DMS53 treated with DMSO at 0.1 percent for 48 hours (cell line): ENCODE results near the gene PABPC3.
A peak's percentile ranks its signal among the peaks of the same experiment; 100 is the strongest.

ENCODE experiments used
- DNase-seq: peaks from one replicate; lab custom pipeline; 2025; ENCODE audit not compliant: unreplicated experiment; lab: John Stamatoyannopoulos, UW

The PABPC3 gene

DNA sequence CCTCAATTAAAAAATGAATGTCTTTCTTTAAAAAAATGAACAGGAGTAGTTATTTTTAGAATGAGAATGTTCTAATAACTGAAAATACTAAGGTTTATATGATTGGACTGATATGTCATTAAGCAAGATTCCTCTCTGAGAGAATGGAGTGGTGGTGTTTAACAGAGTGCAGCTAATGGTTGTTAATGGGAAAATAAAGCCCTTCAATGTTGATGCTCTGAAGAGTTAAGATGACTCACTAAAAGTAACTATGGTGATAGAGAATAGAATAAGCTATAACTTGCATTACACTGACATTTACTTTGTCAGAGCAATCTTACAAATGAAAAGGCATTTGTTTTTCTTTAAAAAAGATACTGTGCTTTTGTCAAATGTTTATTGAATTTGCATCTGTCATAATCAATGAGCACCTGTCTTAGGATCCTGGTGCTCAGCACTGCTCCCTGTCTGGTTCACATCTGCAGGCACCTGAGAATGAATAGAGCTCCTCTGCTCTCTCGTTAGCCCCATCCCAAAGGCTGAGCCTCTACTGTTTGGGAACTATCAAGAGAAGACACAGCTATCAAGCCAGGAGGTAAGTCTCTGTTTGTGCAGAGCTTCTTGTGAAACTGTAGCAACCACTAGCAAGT is 15.1 kb downstream of the PABPC3 start:
- DNase-seq = no peak

DNA sequence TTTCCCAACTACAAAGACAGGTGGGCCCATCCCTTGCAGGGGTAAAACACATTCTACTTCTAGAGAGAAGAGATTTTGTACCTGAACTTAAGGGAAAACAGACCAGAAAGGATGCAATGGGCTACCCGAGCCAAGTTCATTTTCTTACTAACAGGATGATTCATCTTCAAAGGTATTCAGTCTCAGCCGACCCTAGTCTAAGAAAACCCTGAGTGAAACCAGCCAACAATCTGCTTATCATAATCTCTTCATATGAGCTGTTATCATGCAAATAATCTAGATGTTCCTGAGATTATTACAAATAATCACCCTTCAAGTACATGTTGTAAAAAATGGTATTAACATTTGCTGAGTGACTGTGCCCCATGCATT is 15.6 kb downstream of the PABPC3 start:
- DNase-seq = no peak

DNA sequence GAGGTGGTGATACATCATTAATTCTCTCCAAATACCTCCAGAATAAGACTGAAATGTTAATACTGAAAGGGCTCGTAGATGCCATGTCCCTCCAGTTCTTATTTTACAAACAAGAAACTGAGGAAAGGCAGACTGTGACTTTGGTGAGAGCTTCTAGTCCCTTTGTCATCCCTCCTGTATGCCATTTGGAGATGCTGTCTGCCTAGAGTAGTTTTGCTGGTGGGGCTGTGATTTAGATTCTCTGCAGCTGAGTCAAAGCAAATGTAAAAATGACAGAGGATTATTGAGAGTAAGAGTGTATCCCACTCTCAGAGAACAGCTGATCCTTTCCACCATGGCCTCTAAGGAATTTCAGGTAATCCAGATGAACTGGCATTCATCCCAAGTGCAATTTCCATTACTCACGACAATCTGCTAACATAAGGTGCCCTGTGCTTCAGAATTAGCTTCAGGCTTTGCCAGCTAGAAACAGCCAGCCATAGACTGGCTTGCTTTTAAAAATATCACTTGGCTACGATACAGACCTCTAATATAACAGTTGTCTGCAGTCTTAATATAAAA is 16.8 kb downstream of the PABPC3 start:
- DNase-seq = no peak

DNA sequence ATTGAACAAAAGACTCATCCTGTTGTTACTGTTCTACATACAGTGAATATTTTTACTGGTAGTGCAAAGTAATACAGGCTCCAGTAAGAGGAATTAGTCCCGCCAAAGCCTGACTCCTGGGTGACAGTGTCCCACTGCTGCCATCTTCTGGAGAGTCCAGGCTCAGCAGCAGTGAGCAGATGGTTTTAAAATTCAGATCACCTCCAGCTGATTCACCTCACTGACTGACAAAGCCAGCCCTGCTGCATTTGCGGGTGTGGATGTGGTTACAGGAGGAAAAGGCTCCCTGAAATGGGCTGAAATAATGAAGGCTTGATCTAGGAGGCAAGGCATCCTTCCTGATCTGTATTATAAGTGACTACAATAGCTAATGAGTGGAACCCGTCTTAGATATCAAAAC is 18.3 kb downstream of the PABPC3 start:
- DNase-seq = peak; percentile 80

DNA sequence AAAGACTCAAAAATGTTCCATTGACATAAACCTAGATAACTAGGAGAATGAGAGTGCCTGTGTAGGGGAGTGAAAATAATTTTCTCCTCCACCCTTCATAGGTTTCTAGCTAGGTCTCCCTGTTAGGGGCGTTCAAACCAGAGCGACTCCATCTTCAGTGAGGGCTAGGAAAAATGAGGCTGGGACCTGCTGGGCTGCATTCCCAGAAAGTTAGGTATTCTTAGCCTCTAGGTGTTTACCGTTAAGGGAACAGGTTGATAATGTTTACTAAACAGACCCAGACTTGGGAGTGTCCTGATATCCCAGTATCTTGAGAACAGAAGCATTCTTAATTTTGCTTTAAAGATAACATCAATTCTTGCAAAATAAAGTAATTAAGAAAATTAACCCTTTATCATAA is 20.1 kb downstream of the PABPC3 start:
- no peak for DNase-seq

DNA sequence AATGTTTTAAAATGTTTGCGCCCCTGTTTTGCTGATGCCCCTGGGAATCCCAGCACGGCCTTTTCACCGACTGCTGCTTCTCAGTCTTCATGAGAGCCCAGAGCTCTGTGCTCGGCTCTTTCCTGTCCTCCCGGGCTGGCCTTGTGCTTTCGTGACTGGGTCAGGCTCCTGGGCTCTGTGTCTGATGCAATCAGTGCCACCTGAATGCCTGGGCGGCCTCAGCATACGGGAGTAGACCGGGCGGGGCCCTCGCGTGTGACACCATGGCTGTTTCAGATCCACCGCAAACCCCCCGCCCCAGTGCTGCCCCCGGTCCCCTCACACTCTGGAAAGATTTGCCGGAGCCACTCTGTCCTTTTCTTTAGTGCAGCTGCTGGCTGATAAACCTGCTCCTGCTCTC is 21.4 kb downstream of the PABPC3 start:
- no peak for DNase-seq

DNA sequence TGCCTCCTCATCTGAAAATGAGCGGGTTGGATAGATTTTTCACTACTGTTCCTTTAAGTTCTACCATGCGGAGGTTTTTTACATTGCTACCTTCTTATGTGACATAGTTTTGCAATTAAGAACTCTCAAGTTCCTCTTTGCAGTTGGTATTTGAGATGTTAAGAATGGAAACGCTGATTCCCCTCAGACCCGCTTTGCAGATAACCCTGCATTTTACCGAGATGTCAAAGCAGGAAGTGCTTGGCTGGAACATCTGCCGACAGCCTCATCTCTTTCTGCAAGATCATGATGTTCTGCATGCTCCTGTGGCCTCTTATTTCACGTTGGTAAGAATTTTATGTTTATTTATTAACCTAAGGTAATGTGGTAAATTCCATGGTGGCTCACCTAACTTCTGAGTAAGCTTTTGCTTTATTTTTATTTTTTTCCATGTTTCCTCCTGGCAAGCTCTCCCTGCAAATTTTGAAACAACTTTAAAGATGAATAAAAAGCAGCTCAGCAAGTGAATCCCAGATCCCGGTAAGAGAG is 22.5 kb downstream of the PABPC3 start:
- DNase-seq = no peak

DNA sequence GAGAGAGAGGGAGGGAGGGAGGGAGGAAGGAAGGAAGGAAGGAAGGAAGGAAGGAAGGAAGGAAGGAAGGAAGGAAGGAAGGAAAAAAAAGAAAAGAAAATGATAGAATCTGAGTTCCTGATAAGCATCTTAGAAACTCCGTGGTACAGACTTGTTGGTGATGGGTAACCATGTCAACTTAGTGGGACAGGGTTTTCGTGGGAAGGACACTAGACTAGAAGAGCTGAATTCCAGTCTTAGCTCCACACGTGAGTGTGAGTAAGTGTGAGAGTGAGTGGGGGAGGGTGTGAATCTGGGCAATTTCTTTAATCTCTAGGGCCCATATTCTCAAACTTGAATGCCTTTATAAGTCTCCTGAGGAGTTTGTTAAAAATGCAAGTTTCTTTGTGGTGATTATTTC is 35.0 kb downstream of the PABPC3 start:
- no peak for DNase-seq

DNA sequence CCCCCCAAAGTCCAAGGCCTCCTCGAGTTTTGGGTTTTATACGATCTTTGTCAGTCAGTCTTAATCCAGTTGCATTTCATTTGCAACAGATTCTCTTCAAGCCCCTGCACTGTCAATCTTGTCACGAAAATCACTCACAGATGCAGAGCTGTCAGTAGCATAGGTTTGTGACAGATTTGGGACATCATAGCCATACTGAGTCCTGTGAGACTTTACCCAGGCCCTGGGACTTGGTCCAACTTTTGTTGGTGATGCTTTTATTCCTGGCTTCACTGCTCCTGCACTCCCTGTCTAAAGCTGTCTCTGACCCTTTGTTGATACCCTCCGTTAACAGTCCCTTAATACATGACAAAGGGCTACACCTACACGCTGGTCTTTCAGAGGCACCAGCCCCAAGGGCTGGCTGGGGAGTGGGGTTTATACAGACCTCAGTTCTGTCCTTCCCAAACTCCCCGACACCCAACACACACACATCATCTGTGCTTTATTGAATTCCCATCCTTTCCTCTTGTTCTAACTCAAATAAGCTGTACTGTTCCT is 36.0 kb downstream of the PABPC3 start:
- DNase-seq = no peak

DNA sequence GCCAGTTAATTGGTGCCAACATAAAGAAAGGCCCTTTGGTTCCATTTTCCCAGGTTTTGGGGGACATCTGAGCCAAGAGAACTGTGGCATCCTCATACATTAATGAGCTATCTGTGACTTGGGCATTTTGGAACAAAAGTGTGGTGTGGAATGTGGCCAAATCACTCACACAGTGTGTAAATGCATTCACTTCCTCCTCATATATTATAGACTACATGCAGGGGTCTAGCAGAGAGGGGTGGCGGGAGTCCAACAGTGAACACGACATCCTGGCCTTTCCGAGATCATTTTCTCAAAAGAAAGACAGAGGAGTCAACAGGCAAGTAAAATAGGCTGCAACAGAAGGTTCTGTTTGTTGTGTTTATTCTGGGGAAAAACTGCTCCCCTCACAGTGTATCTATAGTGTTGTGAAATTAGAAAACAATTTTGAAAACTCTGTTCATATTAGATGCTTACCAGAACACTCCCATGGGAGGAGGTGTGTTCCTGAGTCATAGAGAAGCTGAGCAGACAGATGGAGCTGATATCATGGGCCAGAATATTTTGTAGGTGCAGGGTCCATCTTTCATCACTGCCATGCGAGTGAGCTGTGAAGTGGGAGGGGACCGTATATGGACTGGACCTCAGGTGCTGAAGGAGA is 36.9 kb downstream of the PABPC3 start:
- DNase-seq = no peak

DNA sequence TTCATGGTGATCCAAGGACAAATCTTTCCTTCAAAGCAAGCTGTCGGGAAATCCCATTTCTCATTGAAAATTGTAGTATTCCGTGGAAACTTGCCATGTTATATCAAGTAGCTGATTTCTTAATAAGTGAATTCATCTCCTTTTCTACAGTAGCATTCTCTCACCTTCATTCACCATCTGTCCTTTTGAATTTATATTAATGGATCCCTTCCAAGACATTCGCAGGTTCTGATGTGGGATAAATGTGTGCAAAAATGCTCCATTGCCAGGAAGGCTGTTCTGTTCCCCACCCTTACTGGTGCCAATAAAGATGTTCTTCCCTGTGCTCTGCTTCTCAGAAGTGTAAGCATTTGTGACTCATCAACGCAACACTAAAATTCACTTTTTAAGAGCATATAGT is 40.0 kb downstream of the PABPC3 start:
- DNase-seq = no peak

DNA sequence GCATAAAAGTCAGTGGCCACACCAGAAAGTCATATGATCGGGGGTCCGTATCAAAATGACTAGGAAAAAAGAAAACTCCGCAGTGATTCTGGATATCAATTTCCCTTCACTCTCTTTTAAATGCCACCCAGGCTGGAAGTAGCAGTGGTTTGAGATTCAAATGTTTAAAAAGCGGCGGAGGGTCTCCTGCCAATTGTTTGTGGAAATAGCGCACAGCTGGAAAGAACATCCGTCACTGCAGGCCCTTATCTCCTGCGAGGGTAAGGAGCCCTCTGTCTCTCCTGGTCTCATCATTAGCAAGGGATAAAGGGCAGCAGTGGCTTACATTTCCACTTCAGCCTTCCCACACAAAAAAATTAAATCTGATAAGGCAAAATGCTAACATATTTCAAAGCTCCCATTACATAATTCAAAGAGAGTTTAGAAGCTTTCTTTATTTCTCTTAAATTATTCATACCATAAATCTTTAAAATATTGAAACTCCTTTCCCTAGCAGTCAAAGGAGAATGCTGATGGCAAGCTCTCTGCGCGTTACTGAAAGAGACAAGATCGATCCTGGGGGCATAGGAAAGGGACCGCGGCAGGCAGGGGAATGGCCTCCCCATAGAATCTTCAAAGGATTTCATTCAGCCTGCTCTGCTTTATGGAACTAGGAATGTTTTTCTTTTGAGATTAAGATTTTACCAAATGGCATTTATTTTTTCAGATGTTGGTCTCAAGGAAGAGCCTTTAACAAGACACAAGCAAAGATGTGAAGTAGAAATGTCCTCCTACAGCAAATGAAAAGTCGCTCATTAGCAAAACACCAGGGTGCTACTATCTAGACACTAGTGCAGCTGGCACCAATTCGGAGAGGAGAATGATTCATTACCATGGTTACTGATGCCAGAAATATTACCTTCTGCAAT is 41.2 kb downstream of the PABPC3 start:
- DNase-seq = no peak

DNA sequence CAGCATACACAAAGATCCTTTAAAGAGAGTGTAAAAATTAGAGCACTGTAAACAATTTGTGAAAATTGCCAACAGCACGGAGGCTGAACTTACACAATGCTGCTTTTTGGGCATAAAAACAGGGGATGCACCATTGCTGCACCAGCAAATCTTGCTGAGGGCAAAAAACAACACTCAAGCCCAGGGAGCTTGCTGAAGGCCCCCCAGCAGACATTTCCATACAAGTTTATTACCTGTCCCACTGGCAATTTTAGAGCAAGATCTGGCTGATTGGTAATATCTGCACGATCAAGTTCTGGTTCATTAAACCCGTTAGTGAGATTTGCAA is 41.8 kb downstream of the PABPC3 start:
- no peak for DNase-seq

DNA sequence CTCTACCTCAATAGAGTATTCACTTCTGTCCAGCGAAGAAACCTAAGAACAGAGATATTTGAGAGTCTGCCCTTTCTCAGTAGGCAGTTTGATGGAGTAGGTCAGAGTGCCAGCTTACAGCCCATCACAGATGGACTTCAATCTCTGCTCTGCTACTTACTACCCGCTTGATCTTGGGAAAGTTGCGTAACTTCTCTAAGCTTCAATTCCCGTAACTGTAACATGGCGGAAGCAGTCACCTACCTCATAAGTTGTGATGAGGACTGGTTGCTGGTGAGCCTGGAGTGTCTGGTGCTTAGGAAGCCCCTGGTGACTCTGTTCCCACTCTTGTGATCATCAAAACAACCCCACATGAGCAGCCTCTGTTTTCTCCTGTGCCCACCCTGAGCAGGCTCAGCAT is 45.1 kb downstream of the PABPC3 start:
- DNase-seq = no peak

DNA sequence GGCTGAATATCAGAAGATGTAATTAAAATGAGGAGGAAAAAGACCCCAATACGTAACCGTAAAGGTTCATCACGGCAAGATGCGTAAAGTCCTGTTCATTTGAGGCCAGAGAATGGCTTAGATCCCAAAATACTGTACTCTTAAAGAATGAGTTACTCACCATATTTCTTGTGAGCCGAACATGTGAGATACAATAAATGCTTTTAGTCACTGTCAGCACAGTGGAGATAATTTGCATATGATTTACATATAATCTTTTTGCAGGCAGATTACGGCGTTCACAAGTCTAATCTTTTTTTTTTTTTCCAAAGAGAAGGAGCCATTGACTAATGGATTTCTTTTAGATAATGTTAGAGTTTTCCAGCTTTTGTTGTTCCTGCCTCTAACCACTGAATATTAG is 47.8 kb downstream of the PABPC3 start:
- no peak for DNase-seq

DNA sequence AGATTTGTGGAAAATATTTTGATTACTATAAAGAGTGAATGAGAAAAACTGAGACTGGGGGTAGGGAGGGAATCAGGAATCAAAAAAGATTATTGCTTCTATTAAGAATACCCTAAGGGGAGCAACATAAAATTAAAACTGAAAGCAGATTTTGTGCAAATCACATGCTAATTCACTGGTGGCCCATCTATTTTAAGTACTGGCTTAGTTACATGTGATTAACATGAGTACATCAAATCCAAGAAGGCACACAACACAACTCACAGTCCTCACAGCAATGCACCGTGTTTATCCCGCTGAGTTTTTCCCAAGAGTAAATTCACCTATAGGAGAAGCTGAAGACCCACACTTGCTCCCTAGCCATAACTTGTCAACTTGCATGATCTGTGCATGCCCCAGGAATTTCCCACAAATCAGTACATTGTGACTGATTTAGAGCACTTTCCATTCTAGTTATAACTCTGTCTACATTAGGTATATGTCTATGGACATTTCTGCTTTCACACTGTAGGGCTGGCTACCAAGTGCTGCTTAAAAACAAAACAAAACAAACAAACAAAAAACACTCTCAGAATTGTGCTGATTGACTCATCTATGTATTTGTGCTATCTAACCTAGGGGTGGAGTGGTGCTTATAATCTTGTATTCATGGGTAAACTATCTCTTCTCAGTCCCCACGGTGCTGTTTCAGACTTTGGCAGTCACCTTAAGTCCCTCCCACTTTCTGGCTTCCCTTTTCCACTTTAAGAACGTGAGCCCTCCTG is 51.9 kb downstream of the PABPC3 start:
- DNase-seq = no peak

DNA sequence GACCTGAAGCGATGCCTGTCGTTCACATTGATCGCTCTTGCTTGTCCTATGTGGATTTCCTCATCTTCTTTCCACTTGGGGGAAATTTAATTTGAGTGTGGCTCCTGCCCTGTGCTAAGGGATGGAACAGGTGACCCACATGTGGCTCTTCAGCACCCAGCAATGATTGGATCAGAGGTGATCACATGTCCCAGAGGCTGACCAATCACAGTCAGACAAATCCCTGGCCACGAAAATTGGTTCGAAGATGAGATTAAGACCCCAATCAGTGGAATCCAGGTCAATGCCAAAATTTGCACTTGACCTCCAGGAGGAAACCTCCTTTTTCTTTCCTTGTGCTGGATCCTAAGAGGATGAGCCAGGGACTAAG is 52.5 kb downstream of the PABPC3 start:
- DNase-seq = no peak
